ENCODE measurements around the gene MUC13.

DNA sequence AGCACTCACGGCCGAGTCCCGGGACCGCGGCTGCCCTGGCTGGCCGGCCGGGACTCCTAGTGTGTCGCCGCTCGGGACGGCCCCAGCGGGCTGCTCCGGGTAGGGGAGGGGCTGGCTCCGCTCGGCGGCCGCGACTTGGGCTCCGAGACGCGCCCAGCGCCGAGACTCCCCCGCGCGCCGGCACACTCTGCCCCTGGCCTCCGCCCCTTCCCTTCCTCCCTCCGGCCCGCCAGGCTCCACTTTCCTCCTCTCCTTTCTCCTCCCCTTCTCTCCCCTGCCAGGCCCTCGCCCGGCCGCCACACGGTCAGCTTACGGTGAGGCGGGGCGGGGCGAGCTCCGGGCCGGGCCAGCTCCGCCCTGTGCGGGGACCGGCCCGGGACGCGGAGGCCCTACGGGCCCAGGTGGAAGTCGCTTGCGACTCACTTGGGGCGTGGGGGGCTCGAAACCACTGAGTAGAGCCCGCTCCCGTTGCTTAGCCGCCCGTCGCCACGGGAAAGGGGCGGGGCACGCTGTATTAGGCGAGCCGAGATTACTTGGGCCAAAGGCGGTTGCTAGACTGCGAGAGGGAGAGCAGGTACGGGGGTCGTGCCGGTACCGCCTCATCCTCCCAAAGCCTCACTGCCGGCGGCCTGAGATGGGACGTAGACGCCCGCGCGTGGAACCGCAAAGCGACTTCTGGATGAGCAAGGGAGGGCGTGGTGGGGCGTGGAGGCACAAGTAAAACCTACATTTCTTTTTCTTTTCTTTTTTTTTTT is 47.2 kb downstream of the MUC13 start, which contains the start of gene ITGB5:
- TF ChIP-seq EZH2 (IDR thresholded peaks at IDR 0.05; ENCODE audit: borderline replicate concordance): no peak
- TF ChIP-seq, protein P1, sequence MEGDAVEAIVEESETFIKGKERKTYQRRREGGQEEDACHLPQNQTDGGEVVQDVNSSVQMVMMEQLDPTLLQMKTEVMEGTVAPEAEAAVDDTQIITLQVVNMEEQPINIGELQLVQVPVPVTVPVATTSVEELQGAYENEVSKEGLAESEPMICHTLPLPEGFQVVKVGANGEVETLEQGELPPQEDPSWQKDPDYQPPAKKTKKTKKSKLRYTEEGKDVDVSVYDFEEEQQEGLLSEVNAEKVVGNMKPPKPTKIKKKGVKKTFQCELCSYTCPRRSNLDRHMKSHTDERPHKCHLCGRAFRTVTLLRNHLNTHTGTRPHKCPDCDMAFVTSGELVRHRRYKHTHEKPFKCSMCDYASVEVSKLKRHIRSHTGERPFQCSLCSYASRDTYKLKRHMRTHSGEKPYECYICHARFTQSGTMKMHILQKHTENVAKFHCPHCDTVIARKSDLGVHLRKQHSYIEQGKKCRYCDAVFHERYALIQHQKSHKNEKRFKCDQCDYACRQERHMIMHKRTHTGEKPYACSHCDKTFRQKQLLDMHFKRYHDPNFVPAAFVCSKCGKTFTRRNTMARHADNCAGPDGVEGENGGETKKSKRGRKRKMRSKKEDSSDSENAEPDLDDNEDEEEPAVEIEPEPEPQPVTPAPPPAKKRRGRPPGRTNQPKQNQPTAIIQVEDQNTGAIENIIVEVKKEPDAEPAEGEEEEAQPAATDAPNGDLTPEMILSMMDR (IDR thresholded peaks at IDR 0.05; ENCODE audit: poor library complexity): no peak

Data from hepatocyte (in vitro differentiated cells).